HepG2 (cell line): Measurements from ENCODE around the gene NFXL1. TPM values are rescaled to one million over a fixed set of nuclear protein-coding genes. Genes with fewer than 3 reads are reported as not detected.
"Not testable (repeated sequence)": the region's sequence is repeated elsewhere in the genome, so short reads cannot be mapped to it uniquely, and the experiment has no call there.

Experiments
- ATAC-seq: fragments of 200-7000 bp; cut with Tn5 transposase; 3 replicates; pipeline ENCODE4 v1.9.1; 2020; ENCODE audit warnings: mild to moderate bottlenecking, moderate library complexity
- BruUV-seq: library from RNA; stranded (reverse); fragments of 400-500 nt; replicated peaks from 2 replicates; lab custom pipeline; 2021; lab: Mats Ljungman, UMichigan
- CTCF ChIA-PET: fragments of 300-600 bp; formaldehyde crosslinking; extraction: SDS; loops from one replicate; lab custom pipeline; 2021; ENCODE audit warnings: low total read pairs, inconsistent platforms, low intra/inter-chr PET ratio; lab: Yijun Ruan, JAX
- POLR2A ChIA-PET: fragments of 350-600 bp; sonication (Branson Sonifier 250); formaldehyde crosslinking; loops from one replicate; lab custom pipeline; 2020; ENCODE audit warnings: antibody characterized with exemption, inconsistent platforms; lab: Yijun Ruan, JAX
- DNase-seq: peaks from one replicate; pipeline ENCODE4 v3.0.0-alpha.2; 2015; ENCODE audit warnings: low spot score
- FAIRE-seq: peaks from 3 replicates; lab custom pipeline; 2011; peaks lifted over from hg19 to GRCh38; lab: Jason Lieb, UNC
- H2AFZ ChIP-seq: one replicate; pipeline ENCODE4 v1.6.1; 2011; ENCODE audit warnings: low read length, inconsistent platforms
- H3K27ac ChIP-seq: fragments of 300-600 bp; 3 replicates; pipeline ENCODE4 v1.8.0; 2011; ENCODE audit warnings: mixed run types, mild to moderate bottlenecking, mixed read lengths, low read length, inconsistent platforms; ENCODE audit not compliant: insufficient read depth; ENCODE audit errors: extremely low read length
- H3K27me3 ChIP-seq, 2 experiments: fragments of 200-600 bp in 1 of 2; 2 replicates in 1 of 2; 3 replicates in 1 of 2; pipeline versions ENCODE4 v1.6.0 to v1.8.0; 2011; ENCODE audit warnings: low read length in 2 of 2, mild to moderate bottlenecking in 2 of 2, moderate library complexity in 2 of 2, inconsistent platforms in 1 of 2; ENCODE audit not compliant: insufficient read depth in 2 of 2, control insufficient read depth in 1 of 2
- H3K36me3 ChIP-seq, 2 experiments: fragments of 200-600 bp in 1 of 2; replicated peaks in 1 of 2; 2 replicates in 1 of 2; 3 replicates in 1 of 2; pipeline versions ENCODE4 v1.5.1 to v1.8.0; 2011; ENCODE audit warnings: low read length in 2 of 2, inconsistent platforms in 1 of 2; ENCODE audit not compliant: insufficient read depth in 2 of 2, control insufficient read depth in 1 of 2
- H3K4me1 ChIP-seq: 2 replicates; pipeline ENCODE4 v1.5.1; 2012; ENCODE audit warnings: low read length, inconsistent platforms; ENCODE audit not compliant: insufficient read depth
- H3K4me2 ChIP-seq: 2 replicates; pipeline ENCODE4 v1.6.0; 2011; ENCODE audit warnings: low read depth, low read length, inconsistent platforms
- H3K4me3 ChIP-seq, 3 experiments: fragments of 200-600 bp in 1 of 3; sonication (generic), shearing (Covaris generic) in 1 of 3; replicated peaks in 1 of 3; 2 replicates each; pipeline ENCODE4 v1.5.1; 2011 to 2016; ENCODE audit warnings: low read length in 3 of 3, inconsistent platforms in 2 of 3, low read depth in 2 of 3, mild to moderate bottlenecking in 2 of 3, control low read depth in 1 of 3, mixed read lengths in 1 of 3; ENCODE audit not compliant: insufficient read depth in 1 of 3
- H3K79me2 ChIP-seq: one replicate; pipeline ENCODE4 v1.6.1; 2011; ENCODE audit warnings: low read length, inconsistent platforms; ENCODE audit not compliant: insufficient read depth
- H3K9ac ChIP-seq: 2 replicates; pipeline ENCODE4 v1.6.0; 2011; ENCODE audit warnings: mild to moderate bottlenecking, low read depth, low read length, inconsistent platforms; ENCODE audit not compliant: insufficient read depth
- H3K9me3 ChIP-seq: 2 replicates; pipeline ENCODE4 v1.5.1; 2012; ENCODE audit warnings: mild to moderate bottlenecking, low read length
- H4K20me1 ChIP-seq: 2 replicates; pipeline ENCODE4 v1.6.0; 2011; ENCODE audit warnings: inconsistent platforms, mild to moderate bottlenecking, low read length, moderate library complexity; ENCODE audit not compliant: insufficient read depth
- CENPX ChIP-seq: sonication (generic); formaldehyde crosslinking; IDR thresholded peaks from 2 replicates; pipeline ENCODE4 v1.9.0; 2021; ENCODE audit warnings: mild to moderate bottlenecking, missing genetic modification reagents, moderate library complexity
- FOXA1 ChIP-seq, 2 experiments: fragments of 450-650 bp in 1 of 2; sonication (generic) in 1 of 2; formaldehyde crosslinking in 1 of 2; IDR thresholded peaks; 2 replicates each; pipeline versions ENCODE4 v1.4.0 to v1.6.1; 2016 to 2020; ENCODE audit warnings: missing genetic modification reagents in 1 of 2
- MIER2 ChIP-seq: IDR thresholded peaks from 2 replicates; pipeline ENCODE4 v1.6.1; 2016; ENCODE audit warnings: missing biosample characterization, missing genetic modification reagents
- NFIC ChIP-seq: IDR thresholded peaks from 2 replicates; pipeline ENCODE4 v1.6.1; 2012; ENCODE audit warnings: mild to moderate bottlenecking, low read length, inconsistent platforms
- RAD21 ChIP-seq: fragments of 450-650 bp; formaldehyde crosslinking; IDR thresholded peaks from 2 replicates; pipeline ENCODE4 v1.5.0; 2020; ENCODE audit warnings: mild to moderate bottlenecking
- STAG1 ChIP-seq: sonication (generic); formaldehyde crosslinking; IDR thresholded peaks from 2 replicates; pipeline ENCODE4 v1.4.0; 2020; ENCODE audit warnings: missing genetic modification reagents
- TEAD3 ChIP-seq: optimal IDR thresholded peaks from 2 replicates; pipeline ENCODE3; 2016; ENCODE audit warnings: borderline replicate concordance
- THAP11 ChIP-seq: IDR thresholded peaks from 2 replicates; pipeline ENCODE4 v1.6.1; 2016; ENCODE audit warnings: missing biosample characterization, missing genetic modification reagents
- XRCC5 ChIP-seq: fragments of 200-400 bp; formaldehyde crosslinking; optimal IDR thresholded peaks from 2 replicates; pipeline ENCODE3; 2017; ENCODE audit warnings: mild to moderate bottlenecking, low read length
- ZMYM4 ChIP-seq: sonication (generic); formaldehyde crosslinking; IDR thresholded peaks from 2 replicates; pipeline ENCODE4 v1.8.1; 2023; ENCODE audit warnings: mild to moderate bottlenecking, missing genetic modification reagents
- ZNF205 ChIP-seq: IDR thresholded peaks from 2 replicates; pipeline ENCODE4 v1.6.1; 2018; ENCODE audit warnings: missing biosample characterization, missing genetic modification reagents
- ZNF335 ChIP-seq: sonication (generic); formaldehyde crosslinking; IDR thresholded peaks from 2 replicates; pipeline ENCODE4 v1.4.0; 2020; ENCODE audit warnings: missing genetic modification reagents
- ZNF629 ChIP-seq: sonication (generic); formaldehyde crosslinking; conservative IDR thresholded peaks from 2 replicates; pipeline ENCODE4 v1.5.0; 2020; ENCODE audit warnings: missing genetic modification reagents
- ZNF7 ChIP-seq: IDR thresholded peaks from 2 replicates; pipeline ENCODE4 v1.6.1; 2016; ENCODE audit warnings: missing biosample characterization, missing genetic modification reagents
- ZNF782 ChIP-seq: sonication (generic); formaldehyde crosslinking; IDR thresholded peaks from 2 replicates; pipeline ENCODE4 v1.4.0; 2020; ENCODE audit warnings: missing genetic modification reagents, mild to moderate bottlenecking, borderline replicate concordance
- WGBS: methylation state at CpG from one replicate; pipeline ENCODE4 v1.1.6; 2017; ENCODE audit warnings: low lambda C conversion rate; 5-methylcytosine and 5-hydroxymethylcytosine counted together
- in situ Hi-C: cut with HindIII; loops from 2 replicates; pipeline ENCODE4 v1.10.0; 2017; ENCODE audit warnings: low pct_unique_long_range_greater_than_20kb; ENCODE audit not compliant: extremely low pct_ligation_motif_present
- intact Hi-C: fragments of 100-400 bp; cut with micrococcal nuclease; formaldehyde crosslinking; loops from one replicate; pipeline ENCODE4 v1.10.0; 2022; ENCODE audit not compliant: unreplicated experiment
- polyA plus RNA-seq, 8 experiments: library from polyadenylated mRNA; depleted of rRNA in 3 of 8; stranded (reverse) in 7 of 8; unstranded in 1 of 8; fragments of >200 nt; fragmentation: Illumina TruSeq in 4 of 8; extraction: Trizol in 4 of 8; gene quantifications; 2 replicates each; pipeline versions ENCODE4 v1.2.1 to v1.2.3, GENCODE V29; 2011 to 2016; ENCODE audit warnings: low read depth in 4 of 8, missing spikeins in 1 of 8, mixed read lengths in 1 of 8; ENCODE audit not compliant: insufficient read depth in 1 of 8
- total RNA-seq, 5 experiments: library from RNA; depleted of rRNA; stranded (reverse); fragments of >200 nt; fragmentation: Illumina TruSeq; extraction: Trizol; gene quantifications; 2 replicates each; pipeline ENCODE4 v1.2.3, GENCODE V29; 2016; ENCODE audit warnings: low read depth in 1 of 5
- TF ChIP-seq, protein P1 (sequence below): sonication (generic); formaldehyde crosslinking; IDR thresholded peaks from 2 replicates; pipeline ENCODE4 v1.5.1; 2020; ENCODE audit warnings: mild to moderate bottlenecking, missing genetic modification reagents, moderate library complexity
- TF ChIP-seq, protein P2 (sequence below): sonication (generic); formaldehyde crosslinking; IDR thresholded peaks from 2 replicates; pipeline ENCODE4 v1.8.0; 2022; ENCODE audit warnings: mild to moderate bottlenecking, missing genetic modification reagents; ENCODE audit not compliant: insufficient replicate concordance

The NFXL1 gene
- total and polyA plus RNA-seq, 2 of the 13 experiments (the other 11 are each of a cell fraction or from before 2014, with no cell fraction given): 12.0 to 18.6 TPM

DNA sequence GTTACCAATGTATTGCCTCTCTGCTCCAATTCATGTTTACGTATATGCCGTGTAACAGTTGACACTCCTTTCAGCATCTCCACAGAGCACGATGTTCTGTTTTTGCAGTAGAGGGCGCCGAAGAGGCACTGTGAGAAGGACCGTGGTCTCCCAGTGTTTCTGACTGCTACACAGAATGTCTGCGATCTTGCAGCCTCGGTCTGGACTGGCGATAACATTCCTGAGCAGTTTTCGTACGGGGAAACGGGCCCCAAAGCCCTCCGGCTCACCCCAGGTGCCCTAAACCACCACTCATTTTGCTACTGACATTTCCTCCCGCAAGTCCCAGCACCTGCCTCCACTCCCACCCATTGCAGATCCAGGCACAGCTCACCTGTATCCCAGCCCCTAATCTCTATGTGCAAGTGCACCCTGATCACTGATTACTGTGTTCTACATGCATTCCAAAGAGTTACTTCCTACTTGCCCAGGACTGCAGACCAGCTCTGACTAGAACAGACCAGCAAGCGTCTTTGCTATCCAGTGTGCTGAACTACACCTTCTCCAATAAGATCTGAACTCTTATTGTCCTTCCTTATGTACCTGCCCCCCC lies 12.4 kb upstream of the NFXL1 start (continued):
- TF ChIP-seq, protein P1, sequence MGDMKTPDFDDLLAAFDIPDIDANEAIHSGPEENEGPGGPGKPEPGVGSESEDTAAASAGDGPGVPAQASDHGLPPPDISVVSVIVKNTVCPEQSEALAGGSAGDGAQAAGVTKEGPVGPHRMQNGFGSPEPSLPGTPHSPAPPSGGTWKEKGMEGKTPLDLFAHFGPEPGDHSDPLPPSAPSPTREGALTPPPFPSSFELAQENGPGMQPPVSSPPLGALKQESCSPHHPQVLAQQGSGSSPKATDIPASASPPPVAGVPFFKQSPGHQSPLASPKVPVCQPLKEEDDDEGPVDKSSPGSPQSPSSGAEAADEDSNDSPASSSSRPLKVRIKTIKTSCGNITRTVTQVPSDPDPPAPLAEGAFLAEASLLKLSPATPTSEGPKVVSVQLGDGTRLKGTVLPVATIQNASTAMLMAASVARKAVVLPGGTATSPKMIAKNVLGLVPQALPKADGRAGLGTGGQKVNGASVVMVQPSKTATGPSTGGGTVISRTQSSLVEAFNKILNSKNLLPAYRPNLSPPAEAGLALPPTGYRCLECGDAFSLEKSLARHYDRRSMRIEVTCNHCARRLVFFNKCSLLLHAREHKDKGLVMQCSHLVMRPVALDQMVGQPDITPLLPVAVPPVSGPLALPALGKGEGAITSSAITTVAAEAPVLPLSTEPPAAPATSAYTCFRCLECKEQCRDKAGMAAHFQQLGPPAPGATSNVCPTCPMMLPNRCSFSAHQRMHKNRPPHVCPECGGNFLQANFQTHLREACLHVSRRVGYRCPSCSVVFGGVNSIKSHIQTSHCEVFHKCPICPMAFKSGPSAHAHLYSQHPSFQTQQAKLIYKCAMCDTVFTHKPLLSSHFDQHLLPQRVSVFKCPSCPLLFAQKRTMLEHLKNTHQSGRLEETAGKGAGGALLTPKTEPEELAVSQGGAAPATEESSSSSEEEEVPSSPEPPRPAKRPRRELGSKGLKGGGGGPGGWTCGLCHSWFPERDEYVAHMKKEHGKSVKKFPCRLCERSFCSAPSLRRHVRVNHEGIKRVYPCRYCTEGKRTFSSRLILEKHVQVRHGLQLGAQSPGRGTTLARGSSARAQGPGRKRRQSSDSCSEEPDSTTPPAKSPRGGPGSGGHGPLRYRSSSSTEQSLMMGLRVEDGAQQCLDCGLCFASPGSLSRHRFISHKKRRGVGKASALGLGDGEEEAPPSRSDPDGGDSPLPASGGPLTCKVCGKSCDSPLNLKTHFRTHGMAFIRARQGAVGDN (CRISPR knock-in tag): peak; percentile 23; the same call in 1 of the 2 replicates
- TF ChIP-seq TEAD3 (CRISPR knock-in tag): peak; percentile 40
- TF ChIP-seq STAG1: peak; percentile 56
- TF ChIP-seq ZNF205 (CRISPR knock-in tag): peak; percentile 97
- no peak for TF ChIP-seq MIER2
- TF ChIP-seq RAD21 (CRISPR knock-in tag): 0 out of 2 replicates have a peak, but pooled peaks have one; percentile 11
- TF ChIP-seq CENPX (CRISPR knock-in tag): no peak
- peak; percentile 43 for TF ChIP-seq XRCC5
- TF ChIP-seq NFIC: no peak
- no peak for TF ChIP-seq ZNF629 (CRISPR knock-in tag)
- no peak for TF ChIP-seq ZNF335 (CRISPR knock-in tag)
- 0 out of 2 replicates have a peak, but pooled peaks have one; percentile 25 for TF ChIP-seq ZMYM4 (CRISPR knock-in tag)
- TF ChIP-seq ZNF7 (CRISPR knock-in tag): no peak
- 0 out of 2 replicates have a peak, but pooled peaks have one; percentile 50 for TF ChIP-seq ZNF782 (CRISPR knock-in tag)
- TF ChIP-seq, protein P2, sequence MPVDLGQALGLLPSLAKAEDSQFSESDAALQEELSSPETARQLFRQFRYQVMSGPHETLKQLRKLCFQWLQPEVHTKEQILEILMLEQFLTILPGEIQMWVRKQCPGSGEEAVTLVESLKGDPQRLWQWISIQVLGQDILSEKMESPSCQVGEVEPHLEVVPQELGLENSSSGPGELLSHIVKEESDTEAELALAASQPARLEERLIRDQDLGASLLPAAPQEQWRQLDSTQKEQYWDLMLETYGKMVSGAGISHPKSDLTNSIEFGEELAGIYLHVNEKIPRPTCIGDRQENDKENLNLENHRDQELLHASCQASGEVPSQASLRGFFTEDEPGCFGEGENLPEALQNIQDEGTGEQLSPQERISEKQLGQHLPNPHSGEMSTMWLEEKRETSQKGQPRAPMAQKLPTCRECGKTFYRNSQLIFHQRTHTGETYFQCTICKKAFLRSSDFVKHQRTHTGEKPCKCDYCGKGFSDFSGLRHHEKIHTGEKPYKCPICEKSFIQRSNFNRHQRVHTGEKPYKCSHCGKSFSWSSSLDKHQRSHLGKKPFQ: no peak
- TF ChIP-seq THAP11: peak; percentile 53; the same call in 1 of the 2 replicates
- TF ChIP-seq FOXA1 (IDR thresholded peaks at IDR 0.05): no peak
- 0 out of 2 replicates have a peak, but pooled peaks have one; percentile 6 for TF ChIP-seq FOXA1 (CRISPR knock-in tag; IDR thresholded peaks at IDR 0.05)

DNA sequence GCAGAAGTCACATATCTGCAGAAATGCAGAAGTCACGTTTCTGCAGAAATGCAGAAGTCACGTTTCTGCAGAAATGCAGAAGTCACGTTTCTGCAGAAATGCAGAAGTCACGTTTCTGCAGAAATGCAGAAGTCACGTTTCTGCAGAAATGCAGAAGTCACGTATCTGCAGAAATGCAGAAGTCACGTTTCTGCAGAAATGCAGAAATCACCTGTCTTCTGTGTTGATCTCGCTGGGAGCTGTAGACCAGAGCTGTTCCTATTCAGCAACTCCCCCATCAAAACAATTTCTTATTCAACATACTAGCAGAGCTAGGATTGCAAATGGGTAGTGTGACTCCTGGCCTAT lies 8.9 kb upstream of the NFXL1 start:
- FAIRE-seq, CTCF ChIA-PET, H3K27ac ChIP-seq, H3K79me2 ChIP-seq, H3K36me3 ChIP-seq, POLR2A ChIA-PET, H3K9me3 ChIP-seq, H3K9ac ChIP-seq, H4K20me1 ChIP-seq, H2AFZ ChIP-seq, intact Hi-C loops, BruUV-seq, H3K4me3 ChIP-seq, in situ Hi-C loops, H3K4me1 ChIP-seq, DNase-seq, ATAC-seq, H3K4me2 ChIP-seq, H3K27me3 ChIP-seq: not testable (repeated sequence)
- WGBS: 48% methylated on average over 8 of the region's 8 CpGs
